Kidney (tissue), 14 donors: Measurements from ENCODE around the gene MMP3. TPM values are rescaled to one million over a fixed set of nuclear protein-coding genes. Genes with fewer than 3 reads are reported as not detected.
A peak's percentile ranks its signal among the peaks of the same experiment; 100 is the strongest.

Experiments used
- DNase-seq, 5 donors: peaks; one replicate each; pipeline ENCODE4 v3.0.0-alpha.2; 2013 to 2020
- FAIRE-seq: peaks from 2 replicates; lab custom pipeline; 2012; peaks lifted over from hg19 to GRCh38; lab: Jason Lieb, UNC
- H3K27ac ChIP-seq, 2 donors: one replicate each; pipeline ENCODE4 v1.7.0; 2013; ENCODE audit warnings: low read depth in 2 of 2, low read length in 2 of 2, inconsistent platforms in 1 of 2
- H3K27me3 ChIP-seq: one replicate; pipeline ENCODE4 v1.7.1; 2013; ENCODE audit warnings: low read length, inconsistent platforms; ENCODE audit not compliant: control insufficient read depth, insufficient read depth
- H3K36me3 ChIP-seq, 3 donors: one replicate each; pipeline versions ENCODE4 v1.7.0 to v1.7.1; 2013; ENCODE audit warnings: low read length in 3 of 3, control low read depth in 1 of 3, inconsistent platforms in 1 of 3; ENCODE audit not compliant: insufficient read depth in 3 of 3, control insufficient read depth in 2 of 3
- H3K4me1 ChIP-seq, 3 donors: one replicate each; pipeline versions ENCODE4 v1.7.0 to v1.7.1; 2013; ENCODE audit warnings: low read length in 3 of 3, inconsistent platforms in 1 of 3, low read depth in 1 of 3; ENCODE audit not compliant: control insufficient read depth in 2 of 3, insufficient read depth in 2 of 3
- H3K4me3 ChIP-seq, 3 donors: one replicate each; pipeline versions ENCODE4 v1.7.0 to v1.8.1; 2013; ENCODE audit warnings: low read length in 3 of 3, control low read depth in 1 of 3, inconsistent platforms in 1 of 3
- H3K9ac ChIP-seq, 3 donors: one replicate each; pipeline versions ENCODE4 v1.7.0 to v1.7.1; 2013; ENCODE audit warnings: low read length in 3 of 3, control low read depth in 1 of 3, inconsistent platforms in 1 of 3
- H3K9me3 ChIP-seq, 3 donors: one replicate each; pipeline versions ENCODE4 v1.7.0 to v1.7.1; 2013; ENCODE audit warnings: low read length in 3 of 3, control low read depth in 1 of 3, inconsistent platforms in 1 of 3; ENCODE audit not compliant: control insufficient read depth in 2 of 3, insufficient read depth in 1 of 3
- intact Hi-C: fragments of 100-400 bp; cut with DNase I; formaldehyde crosslinking; loops from one replicate; pipeline ENCODE4 v1.11.1; 2022
- polyA plus RNA-seq: library from polyadenylated mRNA; stranded (reverse); fragments of 350-450 nt; fragmentation: Illumina TruSeq; extraction: RNeasy Lipid Tissue Mini Kit (QIAGEN cat#74804); gene quantifications from one replicate; pipeline ENCODE4 v1.2.3, GENCODE V29; 2014; ENCODE audit warnings: low read depth, low replicate concordance; ENCODE audit not compliant: insufficient read depth
- total RNA-seq: library from RNA; stranded (reverse); fragmentation: NEBNext Ultra II Directional; extraction: Animal tissue kit (Norgen Biotek cat#: 25700); gene quantifications from one replicate; pipeline ENCODE4 v1.2.1, GENCODE V29; 2021
- TF ChIP-seq, protein P1 (sequence below): IDR thresholded peaks from 3 replicates; pipeline ENCODE4 v1.5.1; 2012; ENCODE audit warnings: mild to moderate bottlenecking, moderate library complexity, borderline replicate concordance; ENCODE audit not compliant: insufficient read depth; ENCODE audit errors: extremely low read depth
- donor health status: control.
- donor health status: control.
- donor health status: control.
- donor health status: control.
- donor health status: control.
- donor health status: DM: yes; HTN: yes; CAD: no.
- donor health status: Normal renal cell carcinoma (clear cell type).

The MMP3 gene
- total and polyA plus RNA-seq, 2 donors from 2014 or later: 0.44 TPM; not detected in 1

DNA sequence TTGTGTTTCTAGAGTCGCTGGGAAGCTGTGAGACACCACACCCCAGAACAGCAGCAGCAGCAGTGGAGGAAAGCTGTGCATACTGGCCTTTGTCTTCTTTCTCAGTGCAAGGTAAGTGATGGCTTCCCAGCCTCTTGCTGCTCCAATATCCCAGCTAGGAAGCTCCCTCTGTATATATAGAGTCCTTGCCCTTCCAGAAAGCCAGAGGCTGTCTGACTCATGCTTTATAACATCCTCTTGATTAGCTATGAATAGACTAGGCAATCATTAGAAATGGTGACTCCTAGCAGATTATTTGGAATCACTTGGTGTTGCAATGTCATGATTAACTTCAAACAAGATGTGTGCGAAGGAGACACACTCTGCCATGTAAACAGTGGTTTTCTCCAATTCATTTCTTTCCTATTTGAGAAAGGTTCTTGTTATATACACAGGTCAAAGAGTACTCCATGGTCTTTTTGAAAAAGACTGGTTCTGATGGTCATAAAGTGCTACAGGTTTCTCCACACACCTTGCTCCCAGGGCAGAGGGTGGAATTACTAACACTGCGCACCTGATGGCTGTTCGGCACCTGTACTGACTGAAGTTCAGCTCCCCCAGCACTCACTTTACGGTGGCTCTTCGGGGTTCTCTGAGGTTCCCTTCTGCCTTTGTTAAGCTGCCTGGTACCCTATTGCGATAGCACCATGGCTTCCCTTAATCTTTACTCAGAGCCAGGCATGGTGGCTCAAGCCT, 45.2 kb downstream of the MMP3 start, which contains the start of gene MMP1:
TSS of gene MMP1 (minus strand) at position 149 of the 735 bp plus-strand sequence. CDS start at position 81, 68 bp downstream.
- DNase-seq (no peak), FAIRE-seq (no peak)
- Histone ChIP-seq H3K27ac (no peak within 1 kb of the TSS), H3K36me3 (no peaks in the 10 kb centered on the region), H3K4me1 (no peaks in the 10 kb centered on the region), H3K9ac (no peak within 1 kb of the TSS), H3K27me3 (no peaks in the 10 kb centered on the region), H3K4me3 (no peak within 1 kb of the TSS), H3K9me3 (no peaks in the 10 kb centered on the region)
- TF ChIP-seq, protein P1, sequence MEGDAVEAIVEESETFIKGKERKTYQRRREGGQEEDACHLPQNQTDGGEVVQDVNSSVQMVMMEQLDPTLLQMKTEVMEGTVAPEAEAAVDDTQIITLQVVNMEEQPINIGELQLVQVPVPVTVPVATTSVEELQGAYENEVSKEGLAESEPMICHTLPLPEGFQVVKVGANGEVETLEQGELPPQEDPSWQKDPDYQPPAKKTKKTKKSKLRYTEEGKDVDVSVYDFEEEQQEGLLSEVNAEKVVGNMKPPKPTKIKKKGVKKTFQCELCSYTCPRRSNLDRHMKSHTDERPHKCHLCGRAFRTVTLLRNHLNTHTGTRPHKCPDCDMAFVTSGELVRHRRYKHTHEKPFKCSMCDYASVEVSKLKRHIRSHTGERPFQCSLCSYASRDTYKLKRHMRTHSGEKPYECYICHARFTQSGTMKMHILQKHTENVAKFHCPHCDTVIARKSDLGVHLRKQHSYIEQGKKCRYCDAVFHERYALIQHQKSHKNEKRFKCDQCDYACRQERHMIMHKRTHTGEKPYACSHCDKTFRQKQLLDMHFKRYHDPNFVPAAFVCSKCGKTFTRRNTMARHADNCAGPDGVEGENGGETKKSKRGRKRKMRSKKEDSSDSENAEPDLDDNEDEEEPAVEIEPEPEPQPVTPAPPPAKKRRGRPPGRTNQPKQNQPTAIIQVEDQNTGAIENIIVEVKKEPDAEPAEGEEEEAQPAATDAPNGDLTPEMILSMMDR: no peak
- intact Hi-C loops: no loop called here

DNA sequence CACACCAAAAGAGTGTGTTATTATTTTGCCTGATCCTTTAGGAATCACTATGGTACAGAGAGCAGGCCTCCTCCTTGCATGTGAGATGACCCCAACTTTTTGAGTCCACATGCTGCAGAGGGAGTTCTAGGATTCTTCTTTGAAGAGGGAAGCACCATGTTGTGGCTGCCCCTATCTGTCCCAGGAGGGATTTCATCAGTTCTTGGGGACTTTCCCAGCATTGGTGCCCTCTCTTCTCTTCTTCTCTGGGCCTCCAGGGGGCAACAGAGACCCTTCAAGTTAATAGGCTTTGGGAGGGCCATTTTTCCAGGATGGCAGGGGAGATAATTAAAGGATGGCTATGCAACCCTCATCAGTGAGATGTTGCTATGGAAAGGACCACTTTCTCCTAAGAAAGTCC, 49.0 kb downstream of the MMP3 start:
- no peaks in the 10 kb centered on the region for H3K36me3 ChIP-seq
- H3K27me3 ChIP-seq: no peaks in the 10 kb centered on the region
- no peak overlapping the region for H3K27ac ChIP-seq
- intact Hi-C loops: no loop called here
- H3K9me3 ChIP-seq: no peaks in the 10 kb centered on the region
- H3K4me1 ChIP-seq: no peaks in the 10 kb centered on the region
- no peak overlapping the region for H3K4me3 ChIP-seq
- TF ChIP-seq, protein P1: no peak
- no peak for FAIRE-seq
- peak in 1 of 5 donors; percentile 22 for DNase-seq
- no peak overlapping the region for H3K9ac ChIP-seq

DNA sequence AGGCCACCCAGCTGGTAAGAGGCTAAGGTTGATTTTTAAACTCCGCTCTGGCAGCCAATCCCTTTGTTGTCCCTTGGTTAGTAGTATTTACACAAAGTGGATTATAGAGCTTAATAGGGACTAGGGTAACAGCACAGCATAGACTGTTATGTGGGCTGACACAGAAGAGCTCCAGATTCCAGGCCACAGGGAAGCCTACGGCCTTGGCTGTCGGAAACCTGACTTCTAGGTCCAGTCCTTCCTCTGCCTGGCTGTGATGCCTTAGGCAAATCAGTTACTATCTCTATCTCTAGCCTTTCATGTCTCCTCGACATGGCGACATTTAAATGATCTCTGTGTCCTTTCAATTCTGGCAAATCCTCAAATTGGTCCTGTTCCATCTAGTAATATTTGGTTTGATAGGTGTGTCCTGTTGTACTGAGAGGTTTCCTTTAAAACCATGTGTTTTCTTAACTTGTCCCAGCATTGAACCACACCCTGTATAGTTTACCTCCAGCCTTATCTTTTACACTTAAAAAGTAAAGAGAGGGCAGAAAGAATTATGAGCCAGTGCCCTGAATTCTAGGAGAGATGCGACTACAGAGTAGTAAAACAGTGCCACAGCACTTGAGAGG, 49.6 kb downstream of the MMP3 start:
- no peak for FAIRE-seq

More for the DNA sequence above, 49.6 kb downstream of the MMP3 start:
- Histone ChIP-seq H3K27ac (no peak overlapping the region), H3K9ac (no peak overlapping the region), H3K4me3 (no peak overlapping the region), H3K9me3 (no peaks in the 10 kb centered on the region), H3K36me3 (no peaks in the 10 kb centered on the region), H3K4me1 (no peaks in the 10 kb centered on the region), H3K27me3 (no peaks in the 10 kb centered on the region)
- DNase-seq: no peak
- TF ChIP-seq, protein P1: no peak
- intact Hi-C loops: no loop called here
